Activated T-cell treated with anti-CD3 and anti-CD28 coated beads for 4 hours (primary cell): ENCODE measurements around the gene RASGRP4.
A peak's percentile ranks its signal among the peaks of the same experiment; 100 is the strongest.
"Not testable (repeated sequence)": the region's sequence is repeated elsewhere in the genome, so short reads cannot be mapped to it uniquely, and the experiment has no call there.

Experiments
- DNase-seq: peaks from one replicate; pipeline ENCODE4 v3.0.0-alpha.2; 2020

The RASGRP4 gene

DNA sequence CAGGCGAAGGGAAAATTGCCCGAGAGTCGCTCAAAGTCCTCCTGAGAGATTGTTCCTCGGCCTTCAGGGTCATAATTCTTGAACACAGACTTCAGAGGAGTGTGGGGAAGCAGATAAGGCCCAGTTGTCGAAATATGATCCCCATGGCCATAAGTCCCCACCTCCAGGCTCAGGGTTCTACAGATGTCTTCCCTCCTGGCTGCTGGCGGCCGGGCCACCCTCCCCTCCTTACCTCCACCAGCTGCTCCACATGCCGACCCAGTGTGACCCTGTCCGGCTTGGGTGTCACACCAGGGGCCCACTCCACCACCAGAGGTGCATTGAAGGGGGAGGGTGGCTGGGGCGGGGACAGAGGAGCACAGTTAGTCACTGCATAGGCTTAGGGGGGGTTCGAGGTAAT lies 13.1 kb downstream of the RASGRP4 start:
- DNase-seq = no peak

DNA sequence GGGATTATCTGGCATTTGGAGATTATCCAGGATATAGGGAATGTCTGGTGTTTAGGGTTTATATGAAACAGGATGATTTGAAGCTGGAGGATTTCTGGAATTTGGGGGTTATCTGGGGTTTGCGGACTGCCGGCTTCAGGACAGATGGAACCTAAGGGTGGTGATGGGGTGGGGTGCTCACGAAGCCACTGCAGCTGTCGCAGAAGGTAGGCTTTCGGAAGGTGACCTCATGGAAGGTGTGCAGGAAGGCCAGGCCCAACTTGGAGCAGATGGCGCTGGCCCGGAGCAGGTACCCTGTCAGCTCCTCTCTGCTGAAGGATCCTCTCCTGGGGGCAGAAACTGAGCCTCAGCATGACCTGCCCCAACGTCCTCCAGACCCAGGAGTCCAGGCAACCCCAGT lies 13.5 kb downstream of the RASGRP4 start:
- no peak for DNase-seq

DNA sequence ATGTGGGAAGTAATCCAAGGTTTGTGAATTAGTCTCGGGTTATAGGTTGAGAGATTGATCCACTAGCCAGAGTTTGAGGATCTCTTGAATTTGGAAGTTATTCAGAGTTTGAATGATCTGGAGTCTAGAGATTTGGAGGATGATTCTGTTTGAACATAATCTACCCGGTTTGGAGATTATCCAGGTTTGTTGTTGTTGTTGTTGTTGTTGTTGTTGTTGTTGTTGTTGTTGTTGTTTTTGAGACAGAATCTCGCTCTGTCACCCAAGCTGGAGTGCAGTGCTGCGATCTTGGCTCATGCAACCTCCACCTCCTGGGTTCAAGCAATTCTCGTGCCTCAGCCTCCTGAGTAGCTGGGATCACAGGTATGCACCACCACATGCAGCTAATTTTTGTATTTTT lies 14.1 kb downstream of the RASGRP4 start:
- not testable (repeated sequence) for DNase-seq

DNA sequence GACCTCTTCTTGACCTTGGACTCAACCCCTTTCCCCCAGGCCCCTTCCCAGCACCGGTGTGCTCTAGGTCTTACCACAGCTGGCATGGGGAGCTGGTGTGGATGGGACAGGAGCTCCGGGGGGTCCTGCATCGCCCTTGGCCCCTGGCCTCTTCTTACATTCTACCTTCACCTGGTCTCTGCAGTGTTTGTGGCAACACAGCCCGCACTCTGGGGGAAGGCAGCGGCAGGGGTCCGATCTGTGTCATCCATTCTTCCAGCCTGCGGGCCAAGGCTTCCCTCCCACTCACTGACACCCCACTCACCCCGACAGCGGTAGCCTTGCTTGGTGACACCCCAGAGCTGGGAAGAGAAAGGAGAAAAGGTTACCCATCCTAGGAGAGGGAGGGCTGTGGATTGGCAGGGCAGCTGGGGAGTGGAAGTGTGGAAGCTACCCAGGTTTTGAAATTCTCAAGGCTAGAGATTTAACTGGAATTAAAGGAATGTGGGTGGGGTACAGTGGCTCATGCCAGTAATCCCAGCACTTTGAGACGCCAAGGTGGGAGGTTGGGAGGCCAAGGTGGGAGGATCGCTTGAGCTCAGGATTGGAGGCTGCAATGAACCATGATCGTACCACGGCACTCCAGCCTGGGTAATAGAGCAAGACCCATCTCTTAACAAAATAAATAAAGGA lies 14.8 kb downstream of the RASGRP4 start:
- DNase-seq = no peak

DNA sequence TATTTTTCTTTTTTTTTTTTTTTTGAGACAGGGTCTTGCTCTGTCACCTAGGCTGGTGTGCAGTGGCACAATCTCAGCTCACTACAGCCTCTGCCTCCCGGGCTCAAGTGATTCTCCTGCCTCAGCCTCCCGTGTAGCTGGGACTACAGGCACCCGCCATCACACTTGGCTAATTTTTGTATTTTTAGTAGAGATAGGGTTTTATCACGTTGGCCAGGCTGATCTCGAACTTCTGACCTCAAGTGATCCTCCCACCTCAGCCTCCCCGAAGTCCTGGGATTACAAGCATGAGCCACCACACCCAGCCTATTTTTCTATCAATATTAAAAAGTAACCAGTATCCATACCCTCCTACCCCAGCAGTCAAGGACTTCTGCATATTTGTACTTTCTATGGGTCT lies 15.6 kb downstream of the RASGRP4 start:
- DNase-seq = not testable (repeated sequence)

DNA sequence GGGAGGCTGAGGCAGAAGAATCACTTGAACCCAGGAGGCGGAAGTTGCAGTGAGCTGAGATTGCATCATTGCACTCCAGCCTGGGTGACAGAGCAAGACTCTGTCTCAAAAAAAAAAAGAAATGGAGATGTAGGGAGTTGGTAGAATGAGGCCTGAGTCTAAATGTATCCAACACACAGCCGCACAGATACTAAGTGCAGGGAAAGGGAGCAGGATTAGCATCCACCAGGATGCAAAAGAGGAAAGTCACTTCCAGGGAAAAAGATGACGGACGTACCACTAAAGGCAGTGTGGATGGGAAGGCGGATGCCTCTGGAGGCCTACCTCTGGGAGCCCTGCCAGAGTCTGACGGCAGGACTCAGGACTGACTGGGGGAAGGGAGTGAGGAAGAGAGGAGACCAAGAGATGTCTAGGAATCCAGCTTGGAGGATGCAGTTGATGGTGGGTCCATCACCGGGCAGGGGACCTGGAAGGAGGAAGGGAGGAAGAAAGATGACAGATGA lies 16.3 kb downstream of the RASGRP4 start:
- no peak for DNase-seq

DNA sequence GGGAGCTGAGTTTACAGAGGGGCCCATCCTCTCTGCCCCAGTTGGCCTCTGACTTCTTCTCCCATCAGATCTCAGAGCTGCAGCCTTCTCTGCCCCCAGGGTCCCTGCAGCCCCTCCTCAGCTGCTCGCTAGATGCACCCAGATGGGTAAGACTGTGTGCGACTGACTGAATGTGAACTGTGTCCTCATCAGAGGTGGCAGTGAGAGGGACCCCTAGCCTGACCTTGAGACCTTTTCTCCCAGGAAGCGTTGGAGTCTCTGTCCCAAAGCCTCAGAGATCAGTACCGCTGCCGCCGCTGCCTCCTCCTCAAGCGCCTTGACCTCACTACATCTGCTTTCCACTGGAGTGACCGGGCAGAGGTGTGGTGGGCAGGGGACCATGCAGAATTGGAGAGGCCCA lies 20.7 kb downstream of the RASGRP4 start:
- no peak for DNase-seq

DNA sequence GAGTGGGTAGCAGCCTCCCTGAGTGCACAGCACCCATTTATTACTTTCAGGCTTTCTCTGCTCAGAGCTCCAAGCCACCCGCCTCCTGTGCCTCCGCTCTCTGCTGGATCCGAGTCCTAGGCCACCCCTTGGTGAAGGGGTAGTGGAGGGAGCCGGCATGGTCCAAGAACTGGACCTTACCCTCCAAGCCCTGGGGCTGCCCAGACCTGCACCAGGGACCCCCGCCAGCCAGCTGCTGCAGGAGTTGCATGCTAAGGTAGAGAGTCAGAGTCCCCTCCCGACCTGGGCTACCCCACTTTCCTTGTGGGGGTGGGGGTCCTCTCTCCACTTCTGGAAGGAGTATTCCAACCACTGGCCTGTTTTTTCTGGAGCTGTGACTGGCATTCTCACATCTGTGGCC lies 21.2 kb downstream of the RASGRP4 start:
- DNase-seq = no peak

DNA sequence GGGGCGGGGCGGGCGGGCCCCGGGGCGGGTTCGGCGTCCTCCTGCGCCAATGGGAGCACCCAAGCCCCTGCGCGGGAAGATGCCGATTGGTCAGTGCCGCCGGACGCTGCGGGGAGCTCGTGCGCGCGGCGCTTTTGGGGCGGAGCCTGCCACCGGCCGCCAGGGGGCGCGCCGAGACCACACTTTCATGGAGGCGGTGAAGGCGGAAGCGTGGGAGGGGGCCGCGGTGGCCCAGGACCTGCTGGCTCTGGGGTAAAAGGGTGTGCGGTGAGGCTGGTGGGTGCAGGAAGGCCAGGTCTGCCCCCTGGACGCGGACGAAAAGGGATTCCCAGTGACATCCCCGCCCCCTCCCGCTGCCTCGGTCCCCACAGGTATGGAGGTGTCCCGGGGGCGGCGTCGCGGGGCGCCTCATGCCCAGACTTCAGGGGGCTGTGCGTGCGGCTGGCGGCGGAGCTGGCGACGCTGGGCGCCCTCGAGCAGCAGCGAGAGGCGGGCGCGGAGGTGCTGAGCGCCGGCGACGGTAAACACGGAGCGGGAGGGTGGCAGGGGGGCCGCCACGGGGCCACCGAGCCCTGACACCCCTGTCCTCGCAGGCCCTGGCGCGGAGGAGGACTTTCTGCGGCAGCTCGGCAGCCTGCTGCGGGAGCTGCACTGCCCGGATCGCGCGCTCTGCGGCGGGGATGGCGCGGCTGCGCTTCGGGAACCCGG lies 22.9 kb downstream of the RASGRP4 start, which contains the start of gene FAM98C:
FAM98C (plus strand) TSS at position 127 of the 708 bp plus-strand sequence; CDS start at position 188, 61 bp downstream.
- DNase-seq = peak; percentile 96

DNA sequence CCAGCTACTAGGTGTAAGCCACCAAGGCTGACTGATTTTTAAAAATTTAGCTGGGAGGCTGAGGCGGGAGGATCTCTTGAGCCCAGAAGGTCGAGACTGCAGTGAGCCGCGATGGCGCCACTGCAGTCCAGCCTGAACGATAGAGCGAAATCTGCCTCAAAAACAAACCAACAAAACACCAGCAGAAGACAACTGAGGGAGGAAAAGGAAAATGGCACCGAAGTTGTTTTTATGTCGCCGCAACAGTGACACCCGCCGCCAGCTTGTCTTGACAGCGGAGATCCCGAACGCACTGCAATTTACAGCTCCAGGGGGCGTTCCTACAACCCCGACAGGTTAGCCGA lies 23.4 kb downstream of the RASGRP4 start:
- DNase-seq = no peak

DNA sequence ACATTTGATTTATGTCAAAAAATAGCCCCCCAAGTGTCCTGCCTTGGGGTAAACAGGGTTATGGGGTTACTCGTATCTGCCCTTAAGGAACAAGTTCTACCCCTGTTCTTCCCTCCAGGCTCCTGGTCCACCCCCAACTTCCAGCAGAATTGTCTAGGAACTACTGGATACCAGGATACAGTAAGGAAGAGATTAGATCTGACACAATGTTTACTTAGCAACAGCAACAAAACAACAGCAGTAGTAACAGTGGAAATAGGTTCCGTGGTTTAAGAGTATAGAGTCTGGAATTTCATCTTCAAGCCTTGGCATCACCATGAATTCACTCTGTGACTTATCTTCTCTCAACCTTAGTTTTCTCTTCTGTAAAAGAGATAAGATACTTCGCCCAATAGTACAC lies 24.9 kb downstream of the RASGRP4 start:
- DNase-seq = no peak

DNA sequence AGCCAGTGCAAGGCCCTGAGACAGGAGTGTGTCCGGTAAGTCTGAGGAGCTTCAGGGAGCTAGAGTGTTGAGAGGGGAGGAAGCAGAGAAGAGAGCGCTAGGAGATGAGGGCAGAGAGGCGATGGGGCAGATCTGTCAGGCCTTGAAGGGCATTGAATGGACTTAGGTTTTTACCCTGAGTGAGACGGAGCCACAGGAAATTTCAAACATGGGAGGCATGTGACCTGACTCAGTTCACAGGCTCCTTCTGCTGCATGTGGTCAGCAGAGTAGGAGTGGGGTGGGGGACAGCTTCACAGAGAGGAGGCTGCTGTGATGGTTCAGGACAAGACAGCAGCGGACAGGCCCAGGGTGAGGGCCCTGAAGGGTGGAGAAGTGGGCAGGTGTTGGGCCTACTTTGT lies 25.7 kb downstream of the RASGRP4 start:
- DNase-seq = no peak

DNA sequence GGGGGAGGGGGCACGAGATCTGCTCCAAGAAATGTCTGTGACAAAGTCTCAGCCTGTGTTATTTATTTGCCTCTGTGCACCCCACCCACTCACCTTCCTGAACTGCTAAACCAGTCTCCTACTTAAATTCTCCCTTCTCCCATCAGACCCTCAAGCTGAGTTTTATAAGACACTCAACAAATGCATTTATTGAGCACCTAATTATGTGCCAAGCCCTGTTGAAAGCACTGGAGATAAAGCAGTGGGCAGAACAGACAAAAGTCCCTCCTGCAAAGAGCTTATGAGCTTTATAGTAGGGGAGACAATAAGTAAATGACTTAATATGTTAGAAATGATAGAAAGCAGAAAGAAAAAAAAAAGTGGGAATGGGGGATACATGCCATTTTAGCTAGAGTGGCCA lies 26.5 kb downstream of the RASGRP4 start:
- DNase-seq = no peak

DNA sequence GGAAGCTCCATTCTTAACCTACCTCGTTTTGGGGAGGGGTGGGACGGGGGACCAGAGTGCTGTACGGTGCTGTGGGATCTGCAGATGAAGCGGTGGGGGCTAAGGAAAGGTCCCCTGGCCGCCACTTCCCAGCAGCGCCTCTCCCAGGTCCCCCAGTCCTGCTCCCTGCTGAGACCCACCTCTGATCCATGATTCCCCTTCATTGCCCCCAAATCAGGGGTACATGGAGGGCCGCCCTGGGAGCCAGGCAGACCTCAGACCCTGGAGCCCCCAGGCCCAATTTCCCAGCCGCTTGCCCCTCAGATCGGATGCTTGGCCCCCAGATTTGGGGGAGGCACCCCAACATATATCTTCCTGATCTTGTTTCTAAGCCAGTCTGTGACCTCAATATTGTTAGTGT lies 26.9 kb downstream of the RASGRP4 start:
- DNase-seq = no peak

DNA sequence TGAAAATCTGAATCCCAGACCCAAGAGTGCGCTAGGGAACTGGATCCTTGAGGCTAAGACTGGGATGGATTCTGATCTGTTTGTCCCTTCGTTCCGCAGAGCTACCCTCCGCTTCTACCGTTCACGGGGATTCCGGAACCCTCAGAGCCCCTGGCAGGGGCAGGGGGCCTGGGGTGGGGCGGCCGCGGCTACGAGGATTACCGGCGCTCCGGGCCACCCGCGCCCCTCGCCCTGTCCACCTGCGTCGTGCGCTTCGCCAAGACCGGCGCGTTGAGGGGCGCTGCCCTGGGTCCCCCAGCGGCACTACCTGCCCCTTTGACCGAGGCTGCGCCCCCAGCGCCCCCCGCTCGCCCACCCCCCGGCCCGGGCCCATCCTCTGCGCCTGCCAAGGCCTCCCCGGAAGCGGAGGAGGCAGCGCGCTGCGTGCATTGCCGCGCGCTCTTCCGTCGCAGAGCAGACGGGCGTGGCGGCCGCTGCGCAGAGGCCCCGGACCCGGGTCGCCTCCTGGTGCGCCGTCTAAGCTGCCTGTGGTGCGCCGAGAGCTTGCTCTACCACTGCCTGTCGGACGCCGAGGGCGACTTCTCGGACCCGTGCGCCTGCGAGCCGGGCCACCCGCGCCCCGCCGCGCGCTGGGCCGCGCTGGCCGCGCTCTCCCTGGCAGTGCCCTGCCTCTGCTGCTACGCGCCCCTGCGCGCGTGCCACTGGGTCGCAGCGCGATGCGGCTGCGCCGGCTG lies 30.5 kb downstream of the RASGRP4 start:
- DNase-seq = no peak

DNA sequence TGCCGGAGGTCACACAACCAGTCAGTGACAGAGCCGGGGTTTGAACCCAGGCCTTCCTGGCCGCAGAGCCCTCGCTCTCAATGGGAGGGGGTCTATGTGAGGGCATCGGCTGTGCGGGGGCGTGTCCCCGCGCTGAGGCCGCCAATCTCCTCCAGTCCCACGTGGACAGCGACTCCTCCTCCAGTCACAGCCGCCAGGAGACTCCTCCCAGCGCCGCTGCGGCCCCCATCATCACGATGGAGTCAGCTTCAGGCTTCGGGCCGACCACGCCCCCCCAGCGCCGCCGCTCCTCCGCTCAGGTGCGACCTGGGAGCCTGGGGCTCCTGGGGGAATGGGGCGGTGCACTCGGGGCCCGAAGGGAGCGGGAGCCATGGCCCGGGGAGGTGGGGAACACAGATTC lies 31.5 kb downstream of the RASGRP4 start:
- peak; percentile 52 for DNase-seq

DNA sequence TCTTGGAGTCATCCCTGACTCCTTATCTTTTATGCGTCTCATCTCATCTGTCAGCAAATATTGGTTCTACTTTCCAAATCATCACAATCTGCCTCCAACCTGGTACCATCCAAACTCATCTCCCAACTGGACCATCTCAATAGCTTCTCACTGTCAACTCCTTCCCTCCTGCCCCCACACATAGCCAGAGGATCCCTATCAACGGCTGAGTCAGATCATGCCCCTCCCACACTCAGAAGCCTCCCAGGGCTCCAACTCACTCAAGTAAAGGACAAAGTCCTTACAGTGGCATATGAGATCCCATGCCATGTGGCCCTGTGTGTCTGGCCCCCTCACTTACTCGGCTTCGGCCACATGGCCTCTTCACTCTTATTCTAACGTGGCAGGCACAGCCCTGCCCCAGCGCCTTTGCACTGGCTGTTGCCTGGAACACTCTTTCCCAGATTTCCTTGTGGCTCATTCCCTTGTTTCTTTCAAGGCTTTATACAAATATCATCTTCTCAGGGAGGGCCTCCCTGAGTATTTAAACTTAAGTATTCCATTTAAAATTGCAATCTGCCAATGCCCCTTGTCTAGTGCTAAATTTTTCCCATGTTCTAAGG lies 33.2 kb downstream of the RASGRP4 start:
- no peak for DNase-seq

DNA sequence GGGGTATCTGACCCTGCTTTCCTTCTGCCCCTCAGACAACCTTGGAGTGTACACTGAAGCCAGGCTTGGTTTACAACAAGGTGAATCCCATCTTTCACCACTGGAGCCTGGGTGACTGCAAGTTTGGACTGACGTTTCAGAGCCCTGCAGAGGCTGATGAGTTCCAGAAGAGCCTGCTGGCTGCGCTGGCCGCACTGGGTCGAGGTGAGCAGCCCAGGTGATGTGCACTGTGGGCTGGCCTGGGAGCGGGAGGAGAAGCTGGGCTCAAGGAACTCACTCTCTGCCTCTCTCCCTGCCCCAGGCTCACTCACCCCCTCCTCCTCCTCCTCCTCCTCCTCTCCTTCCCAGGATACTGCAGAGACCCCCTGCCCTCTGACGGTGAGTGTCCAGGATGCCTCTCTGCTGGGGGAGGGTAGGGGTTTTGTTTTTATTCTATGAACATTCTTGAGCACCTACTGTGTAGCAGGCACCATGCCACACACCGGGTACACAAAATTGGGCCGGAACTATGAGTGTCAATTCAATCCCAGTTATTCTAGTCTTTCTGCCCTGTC lies 34.0 kb downstream of the RASGRP4 start:
- DNase-seq = no peak

DNA sequence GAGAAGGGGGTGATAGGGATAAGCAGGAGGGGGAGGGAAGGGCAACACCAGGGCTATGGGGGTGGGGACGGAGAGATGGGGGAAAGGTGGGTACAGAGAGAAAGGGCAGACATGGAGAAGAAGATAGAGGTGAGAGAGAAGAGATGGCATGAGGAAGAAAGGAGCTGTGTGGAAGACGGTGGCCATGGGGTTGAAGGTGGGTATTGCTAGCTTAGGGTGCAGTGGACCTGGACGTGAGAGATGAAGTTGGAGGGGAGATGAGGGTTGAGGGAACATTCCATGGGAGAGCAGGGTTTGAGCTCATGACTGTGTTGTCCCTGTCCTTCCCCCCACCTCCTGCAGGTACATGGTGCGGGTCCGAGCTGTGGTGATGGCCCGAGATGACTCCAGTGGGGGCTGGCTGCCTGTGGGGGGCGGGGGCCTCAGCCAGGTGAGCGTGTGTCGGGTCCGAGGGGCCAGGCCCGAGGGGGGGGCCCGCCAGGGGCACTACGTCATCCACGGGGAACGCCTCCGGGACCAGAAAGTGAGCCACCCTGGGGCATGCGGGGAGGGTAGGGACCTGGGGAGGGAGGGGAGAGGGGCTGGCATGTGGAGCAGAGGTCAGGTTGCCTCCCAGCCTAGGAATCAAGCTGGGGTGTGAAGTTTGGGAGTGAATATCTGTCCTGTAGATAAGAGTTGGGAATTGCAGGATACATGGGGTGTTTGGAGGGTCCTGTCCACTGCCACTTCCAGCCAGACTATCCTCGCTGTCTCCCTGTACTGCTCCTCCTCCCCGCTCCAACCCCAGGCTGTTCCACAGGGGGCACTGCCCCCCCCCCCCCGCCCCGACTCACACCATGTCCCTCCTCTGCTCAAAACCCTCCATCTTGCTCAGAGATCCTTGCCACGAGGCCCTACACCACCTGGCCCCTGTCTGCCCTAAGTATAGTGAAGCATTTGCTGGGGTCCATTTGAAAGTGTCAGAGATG lies 35.8 kb downstream of the RASGRP4 start:
- DNase-seq = no peak

DNA sequence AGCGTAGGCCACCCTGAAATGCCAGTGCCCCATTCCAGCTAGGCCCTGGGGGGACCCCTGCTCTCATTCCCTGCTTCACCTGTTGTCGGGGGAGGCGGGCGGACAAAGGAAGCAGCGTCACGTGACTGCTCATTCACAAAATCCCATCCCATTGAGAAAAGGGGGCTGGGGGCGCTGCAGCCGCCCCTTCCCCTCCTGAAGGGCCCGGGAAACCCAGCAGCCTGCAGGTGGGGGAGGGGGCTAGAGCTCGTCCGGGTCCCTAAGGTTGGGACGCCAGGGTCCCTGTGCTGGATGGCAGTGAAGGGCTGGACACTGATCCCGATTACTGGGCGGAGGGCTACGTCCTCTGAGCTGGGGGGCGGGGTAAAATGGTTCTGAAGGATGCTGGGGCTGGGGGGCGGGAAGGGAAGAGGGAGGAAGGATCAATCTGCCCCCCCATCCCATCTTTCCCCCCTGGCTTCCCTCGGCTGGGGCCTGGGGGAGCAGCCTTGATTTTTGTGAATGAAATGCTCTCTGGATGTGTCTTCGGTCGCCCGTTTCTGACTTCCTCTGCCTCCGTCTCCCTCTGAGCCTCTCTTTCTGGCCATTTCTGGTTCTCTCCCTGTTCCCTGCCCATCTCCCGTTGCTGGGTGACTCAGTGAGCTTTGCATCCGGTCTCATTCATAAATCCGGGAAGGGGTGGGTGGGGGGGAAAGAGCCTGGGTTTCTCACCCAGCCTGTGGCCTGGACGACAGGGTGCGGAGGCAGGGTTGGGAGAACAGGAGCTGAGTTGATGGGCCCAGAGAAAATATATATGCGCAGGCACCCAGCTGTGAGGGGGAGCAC lies 36.7 kb downstream of the RASGRP4 start:
- DNase-seq = no peak
